WTC11 (cell line): ENCODE data around the gene CCDC28B. TPM values are rescaled to one million over a fixed set of nuclear protein-coding genes. Genes with fewer than 3 reads are reported as not detected.
A peak's percentile ranks its signal among the peaks of the same experiment; 100 is the strongest.

Experiments used
- ATF1 ChIP-seq: sonication (generic); formaldehyde crosslinking; IDR thresholded peaks from 2 replicates; pipeline ENCODE4 v1.8.1; 2023; ENCODE audit warnings: mild to moderate bottlenecking, moderate library complexity, missing genetic modification reagents
- CBFB ChIP-seq: sonication (generic); formaldehyde crosslinking; IDR thresholded peaks from 2 replicates; pipeline ENCODE4 v1.8.1; 2022; ENCODE audit warnings: mild to moderate bottlenecking, low read depth, missing genetic modification reagents
- FOXJ3 ChIP-seq: sonication (generic); formaldehyde crosslinking; IDR thresholded peaks from 2 replicates; pipeline ENCODE4 v1.9.0; 2021; ENCODE audit warnings: missing genetic modification reagents, mild to moderate bottlenecking, borderline replicate concordance
- GRHL2 ChIP-seq: fragments of 250-450 bp; sonication (Bioruptor Pico); IDR thresholded peaks from 2 replicates; pipeline ENCODE4 v1.8.0; 2022; ENCODE audit warnings: mild to moderate bottlenecking, moderate library complexity; ENCODE audit not compliant: insufficient replicate concordance, severe bottlenecking
- KAT7 ChIP-seq: sonication (generic); formaldehyde crosslinking; IDR thresholded peaks from 2 replicates; pipeline ENCODE4 v1.8.1; 2023; ENCODE audit warnings: missing genetic modification reagents, mild to moderate bottlenecking, borderline replicate concordance
- MXD4 ChIP-seq: fragments of 250-450 bp; sonication (Bioruptor Pico); IDR thresholded peaks from 2 replicates; pipeline ENCODE4 v1.8.0; 2021; ENCODE audit warnings: mild to moderate bottlenecking, moderate library complexity, borderline replicate concordance
- NFYB ChIP-seq: sonication (generic); formaldehyde crosslinking; conservative IDR thresholded peaks from 2 replicates; pipeline ENCODE4 v1.8.0; 2022; ENCODE audit warnings: low read depth, missing genetic modification reagents
- NR1H2 ChIP-seq: sonication (generic); formaldehyde crosslinking; IDR thresholded peaks from 2 replicates; pipeline ENCODE4 v1.9.0; 2021; ENCODE audit warnings: mild to moderate bottlenecking, moderate library complexity, missing genetic modification reagents
- NR3C1 ChIP-seq: sonication (generic); formaldehyde crosslinking; conservative IDR thresholded peaks from 2 replicates; pipeline ENCODE4 v1.8.1; 2023; ENCODE audit warnings: low read depth, mild to moderate bottlenecking, missing genetic modification reagents
- RELA ChIP-seq: sonication (generic); formaldehyde crosslinking; IDR thresholded peaks from 2 replicates; pipeline ENCODE4 v1.8.1; 2022; ENCODE audit warnings: missing genetic modification reagents, mild to moderate bottlenecking, borderline replicate concordance
- RORB ChIP-seq: fragments of 250-450 bp; sonication (Bioruptor Pico); IDR thresholded peaks from 2 replicates; pipeline ENCODE4 v1.9.0; 2021; ENCODE audit warnings: mild to moderate bottlenecking
- TP53 ChIP-seq: sonication (generic); formaldehyde crosslinking; IDR thresholded peaks from 2 replicates; pipeline ENCODE4 v1.8.1; 2023; ENCODE audit warnings: mild to moderate bottlenecking, missing genetic modification reagents
- ZNF219 ChIP-seq: sonication (generic); formaldehyde crosslinking; IDR thresholded peaks from 2 replicates; pipeline ENCODE4 v1.8.0; 2023; ENCODE audit warnings: missing genetic modification reagents, mild to moderate bottlenecking, borderline replicate concordance
- ZNF232 ChIP-seq: sonication (generic); formaldehyde crosslinking; IDR thresholded peaks from 2 replicates; pipeline ENCODE4 v1.8.0; 2022; ENCODE audit warnings: mild to moderate bottlenecking, missing genetic modification reagents
- ZNF263 ChIP-seq: sonication (generic); formaldehyde crosslinking; IDR thresholded peaks from 2 replicates; pipeline ENCODE4 v1.8.1; 2022; ENCODE audit warnings: low read depth, mild to moderate bottlenecking, moderate library complexity, missing genetic modification reagents
- ZNF396 ChIP-seq: fragments of 250-450 bp; sonication (Bioruptor Pico); IDR thresholded peaks from 2 replicates; pipeline ENCODE4 v1.8.0; 2021; ENCODE audit warnings: mild to moderate bottlenecking, moderate library complexity, borderline replicate concordance
- total RNA-seq: library from RNA; stranded (reverse); gene quantifications from 3 replicates; pipeline ENCODE4 v1.2.3, GENCODE V29; 2021
- TF ChIP-seq, protein P1 (sequence below): sonication (generic); formaldehyde crosslinking; IDR thresholded peaks from 2 replicates; pipeline ENCODE4 v1.8.1; 2023; ENCODE audit warnings: mild to moderate bottlenecking, missing genetic modification reagents, moderate library complexity
- TF ChIP-seq, protein P2 (sequence below): sonication (generic); formaldehyde crosslinking; conservative IDR thresholded peaks from 2 replicates; pipeline ENCODE4 v1.8.1; 2023; ENCODE audit warnings: mild to moderate bottlenecking, low read depth, missing genetic modification reagents, moderate library complexity
- TF ChIP-seq, protein P3 (sequence below): sonication (generic); formaldehyde crosslinking; IDR thresholded peaks from 2 replicates; pipeline ENCODE4 v1.8.0; 2023; ENCODE audit warnings: missing genetic modification reagents
- TF ChIP-seq, protein P4 (sequence below): sonication (generic); formaldehyde crosslinking; conservative IDR thresholded peaks from 2 replicates; pipeline ENCODE4 v1.8.1; 2022; ENCODE audit warnings: mild to moderate bottlenecking, missing genetic modification reagents
- TF ChIP-seq, protein P5 (sequence below): sonication (generic); formaldehyde crosslinking; IDR thresholded peaks from 2 replicates; pipeline ENCODE4 v1.8.0; 2022; ENCODE audit warnings: mild to moderate bottlenecking, missing genetic modification reagents
- TF ChIP-seq, protein P6 (sequence below): fragments of 250-450 bp; sonication (Bioruptor Pico); IDR thresholded peaks from 2 replicates; pipeline ENCODE4 v2.1.2; 2022; ENCODE audit warnings: mild to moderate bottlenecking, moderate library complexity
- TF ChIP-seq, protein P7 (sequence below): fragments of 250-450 bp; sonication (Bioruptor Pico); IDR thresholded peaks from 2 replicates; pipeline ENCODE4 v1.9.0; 2021; ENCODE audit warnings: mild to moderate bottlenecking
- TF ChIP-seq, protein P8 (sequence below): fragments of 250-450 bp; sonication (Bioruptor Pico); IDR thresholded peaks from 2 replicates; pipeline ENCODE4 v1.8.0; 2021; ENCODE audit warnings: mild to moderate bottlenecking
- TF ChIP-seq, protein P9 (sequence below): sonication (generic); formaldehyde crosslinking; IDR thresholded peaks from 2 replicates; pipeline ENCODE4 v1.8.1; 2023; ENCODE audit warnings: mild to moderate bottlenecking, missing genetic modification reagents, moderate library complexity

Gene CCDC28B
- total RNA-seq, 1 experiment from 2014 or later, result 34.4 TPM

DNA sequence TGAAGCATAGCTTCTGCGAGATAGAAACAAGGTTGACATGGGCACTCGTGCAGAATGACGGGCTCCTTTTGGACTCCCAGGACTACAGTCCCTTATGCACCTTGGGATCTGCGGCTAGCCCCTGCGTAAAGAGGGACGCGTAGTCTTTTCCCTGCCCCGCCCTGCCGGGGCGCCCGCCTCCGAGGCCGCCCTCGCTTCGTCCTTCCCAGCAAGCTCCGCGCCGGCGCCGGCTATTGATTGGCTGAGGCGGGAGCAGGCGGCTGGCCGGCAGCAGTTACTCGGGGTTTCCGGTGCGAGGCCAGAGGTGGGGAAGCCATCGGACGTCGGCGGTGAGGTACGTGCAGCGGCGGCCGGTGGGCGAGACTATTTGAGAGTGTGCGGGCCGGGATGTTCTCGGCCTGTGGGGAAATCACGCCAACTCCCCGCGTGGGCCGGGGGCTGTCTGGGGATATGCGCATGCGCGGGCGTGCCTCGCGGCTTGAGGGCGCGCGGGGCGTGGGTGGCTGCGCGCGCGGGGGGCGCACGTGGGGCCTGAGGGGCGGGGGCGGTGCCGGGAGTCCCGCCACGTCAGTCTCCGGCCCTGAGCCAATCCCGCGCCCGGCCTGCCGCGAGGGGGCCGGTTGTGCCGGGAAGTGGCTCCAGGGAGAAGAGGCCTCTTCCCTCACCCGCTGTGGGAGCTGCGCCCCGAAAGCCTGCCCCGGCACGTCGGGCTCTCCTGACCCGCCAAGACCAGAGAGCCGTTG is 20.8 kb upstream of the CCDC28B start, which contains the start of gene TXLNA (continued):
- TF ChIP-seq, protein P1, sequence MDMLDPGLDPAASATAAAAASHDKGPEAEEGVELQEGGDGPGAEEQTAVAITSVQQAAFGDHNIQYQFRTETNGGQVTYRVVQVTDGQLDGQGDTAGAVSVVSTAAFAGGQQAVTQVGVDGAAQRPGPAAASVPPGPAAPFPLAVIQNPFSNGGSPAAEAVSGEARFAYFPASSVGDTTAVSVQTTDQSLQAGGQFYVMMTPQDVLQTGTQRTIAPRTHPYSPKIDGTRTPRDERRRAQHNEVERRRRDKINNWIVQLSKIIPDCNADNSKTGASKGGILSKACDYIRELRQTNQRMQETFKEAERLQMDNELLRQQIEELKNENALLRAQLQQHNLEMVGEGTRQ (CRISPR knock-in tag), result peak; percentile 74
- peak; percentile 64; the same call in 1 of the 2 replicates for TF ChIP-seq RELA (CRISPR knock-in tag)
- TF ChIP-seq ZNF263 (CRISPR knock-in tag), result peak; percentile 55; the same call in 1 of the 2 replicates
- TF ChIP-seq, protein P2, sequence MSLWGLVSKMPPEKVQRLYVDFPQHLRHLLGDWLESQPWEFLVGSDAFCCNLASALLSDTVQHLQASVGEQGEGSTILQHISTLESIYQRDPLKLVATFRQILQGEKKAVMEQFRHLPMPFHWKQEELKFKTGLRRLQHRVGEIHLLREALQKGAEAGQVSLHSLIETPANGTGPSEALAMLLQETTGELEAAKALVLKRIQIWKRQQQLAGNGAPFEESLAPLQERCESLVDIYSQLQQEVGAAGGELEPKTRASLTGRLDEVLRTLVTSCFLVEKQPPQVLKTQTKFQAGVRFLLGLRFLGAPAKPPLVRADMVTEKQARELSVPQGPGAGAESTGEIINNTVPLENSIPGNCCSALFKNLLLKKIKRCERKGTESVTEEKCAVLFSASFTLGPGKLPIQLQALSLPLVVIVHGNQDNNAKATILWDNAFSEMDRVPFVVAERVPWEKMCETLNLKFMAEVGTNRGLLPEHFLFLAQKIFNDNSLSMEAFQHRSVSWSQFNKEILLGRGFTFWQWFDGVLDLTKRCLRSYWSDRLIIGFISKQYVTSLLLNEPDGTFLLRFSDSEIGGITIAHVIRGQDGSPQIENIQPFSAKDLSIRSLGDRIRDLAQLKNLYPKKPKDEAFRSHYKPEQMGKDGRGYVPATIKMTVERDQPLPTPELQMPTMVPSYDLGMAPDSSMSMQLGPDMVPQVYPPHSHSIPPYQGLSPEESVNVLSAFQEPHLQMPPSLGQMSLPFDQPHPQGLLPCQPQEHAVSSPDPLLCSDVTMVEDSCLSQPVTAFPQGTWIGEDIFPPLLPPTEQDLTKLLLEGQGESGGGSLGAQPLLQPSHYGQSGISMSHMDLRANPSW (CRISPR knock-in tag), result no peak
- peak; percentile 81 for TF ChIP-seq NFYB (CRISPR knock-in tag)
- TF ChIP-seq, protein P3, sequence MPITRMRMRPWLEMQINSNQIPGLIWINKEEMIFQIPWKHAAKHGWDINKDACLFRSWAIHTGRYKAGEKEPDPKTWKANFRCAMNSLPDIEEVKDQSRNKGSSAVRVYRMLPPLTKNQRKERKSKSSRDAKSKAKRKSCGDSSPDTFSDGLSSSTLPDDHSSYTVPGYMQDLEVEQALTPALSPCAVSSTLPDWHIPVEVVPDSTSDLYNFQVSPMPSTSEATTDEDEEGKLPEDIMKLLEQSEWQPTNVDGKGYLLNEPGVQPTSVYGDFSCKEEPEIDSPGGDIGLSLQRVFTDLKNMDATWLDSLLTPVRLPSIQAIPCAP (CRISPR knock-in tag), result no peak
- TF ChIP-seq NR1H2 (CRISPR knock-in tag), result 0 out of 2 replicates have a peak, but pooled peaks have one; percentile 14
- TF ChIP-seq, protein P4, sequence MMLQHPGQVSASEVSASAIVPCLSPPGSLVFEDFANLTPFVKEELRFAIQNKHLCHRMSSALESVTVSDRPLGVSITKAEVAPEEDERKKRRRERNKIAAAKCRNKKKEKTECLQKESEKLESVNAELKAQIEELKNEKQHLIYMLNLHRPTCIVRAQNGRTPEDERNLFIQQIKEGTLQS (CRISPR knock-in tag), result no peak
- TF ChIP-seq TP53 (CRISPR knock-in tag), result no peak
- no peak for TF ChIP-seq ZNF396 (CRISPR knock-in tag)
- TF ChIP-seq RORB (CRISPR knock-in tag), result no peak
- TF ChIP-seq ZNF219 (CRISPR knock-in tag), result peak; percentile 49; the same call in 1 of the 2 replicates
- TF ChIP-seq ATF1, result no peak
- no peak for TF ChIP-seq MXD4 (CRISPR knock-in tag)
- TF ChIP-seq ZNF232, result peak; percentile 94
- 0 out of 2 replicates have a peak, but pooled peaks have one; percentile 89 for TF ChIP-seq KAT7 (CRISPR knock-in tag)
- TF ChIP-seq NR3C1 (CRISPR knock-in tag), result no peak
- TF ChIP-seq, protein P5, sequence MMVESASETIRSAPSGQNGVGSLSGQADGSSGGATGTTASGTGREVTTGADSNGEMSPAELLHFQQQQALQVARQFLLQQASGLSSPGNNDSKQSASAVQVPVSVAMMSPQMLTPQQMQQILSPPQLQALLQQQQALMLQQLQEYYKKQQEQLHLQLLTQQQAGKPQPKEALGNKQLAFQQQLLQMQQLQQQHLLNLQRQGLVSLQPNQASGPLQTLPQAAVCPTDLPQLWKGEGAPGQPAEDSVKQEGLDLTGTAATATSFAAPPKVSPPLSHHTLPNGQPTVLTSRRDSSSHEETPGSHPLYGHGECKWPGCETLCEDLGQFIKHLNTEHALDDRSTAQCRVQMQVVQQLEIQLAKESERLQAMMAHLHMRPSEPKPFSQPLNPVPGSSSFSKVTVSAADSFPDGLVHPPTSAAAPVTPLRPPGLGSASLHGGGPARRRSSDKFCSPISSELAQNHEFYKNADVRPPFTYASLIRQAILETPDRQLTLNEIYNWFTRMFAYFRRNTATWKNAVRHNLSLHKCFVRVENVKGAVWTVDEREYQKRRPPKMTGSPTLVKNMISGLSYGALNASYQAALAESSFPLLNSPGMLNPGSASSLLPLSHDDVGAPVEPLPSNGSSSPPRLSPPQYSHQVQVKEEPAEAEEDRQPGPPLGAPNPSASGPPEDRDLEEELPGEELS (CRISPR knock-in tag), result peak; percentile 92; the same call in 1 of the 2 replicates
- no peak for TF ChIP-seq CBFB (CRISPR knock-in tag)
- TF ChIP-seq, protein P6, sequence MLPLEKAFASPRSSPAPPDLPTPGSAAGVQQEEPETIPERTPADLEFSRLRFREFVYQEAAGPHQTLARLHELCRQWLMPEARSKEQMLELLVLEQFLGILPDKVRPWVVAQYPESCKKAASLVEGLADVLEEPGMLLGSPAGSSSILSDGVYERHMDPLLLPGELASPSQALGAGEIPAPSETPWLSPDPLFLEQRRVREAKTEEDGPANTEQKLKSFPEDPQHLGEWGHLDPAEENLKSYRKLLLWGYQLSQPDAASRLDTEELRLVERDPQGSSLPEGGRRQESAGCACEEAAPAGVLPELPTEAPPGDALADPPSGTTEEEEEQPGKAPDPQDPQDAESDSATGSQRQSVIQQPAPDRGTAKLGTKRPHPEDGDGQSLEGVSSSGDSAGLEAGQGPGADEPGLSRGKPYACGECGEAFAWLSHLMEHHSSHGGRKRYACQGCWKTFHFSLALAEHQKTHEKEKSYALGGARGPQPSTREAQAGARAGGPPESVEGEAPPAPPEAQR (CRISPR knock-in tag), result no peak
- TF ChIP-seq, protein P7, sequence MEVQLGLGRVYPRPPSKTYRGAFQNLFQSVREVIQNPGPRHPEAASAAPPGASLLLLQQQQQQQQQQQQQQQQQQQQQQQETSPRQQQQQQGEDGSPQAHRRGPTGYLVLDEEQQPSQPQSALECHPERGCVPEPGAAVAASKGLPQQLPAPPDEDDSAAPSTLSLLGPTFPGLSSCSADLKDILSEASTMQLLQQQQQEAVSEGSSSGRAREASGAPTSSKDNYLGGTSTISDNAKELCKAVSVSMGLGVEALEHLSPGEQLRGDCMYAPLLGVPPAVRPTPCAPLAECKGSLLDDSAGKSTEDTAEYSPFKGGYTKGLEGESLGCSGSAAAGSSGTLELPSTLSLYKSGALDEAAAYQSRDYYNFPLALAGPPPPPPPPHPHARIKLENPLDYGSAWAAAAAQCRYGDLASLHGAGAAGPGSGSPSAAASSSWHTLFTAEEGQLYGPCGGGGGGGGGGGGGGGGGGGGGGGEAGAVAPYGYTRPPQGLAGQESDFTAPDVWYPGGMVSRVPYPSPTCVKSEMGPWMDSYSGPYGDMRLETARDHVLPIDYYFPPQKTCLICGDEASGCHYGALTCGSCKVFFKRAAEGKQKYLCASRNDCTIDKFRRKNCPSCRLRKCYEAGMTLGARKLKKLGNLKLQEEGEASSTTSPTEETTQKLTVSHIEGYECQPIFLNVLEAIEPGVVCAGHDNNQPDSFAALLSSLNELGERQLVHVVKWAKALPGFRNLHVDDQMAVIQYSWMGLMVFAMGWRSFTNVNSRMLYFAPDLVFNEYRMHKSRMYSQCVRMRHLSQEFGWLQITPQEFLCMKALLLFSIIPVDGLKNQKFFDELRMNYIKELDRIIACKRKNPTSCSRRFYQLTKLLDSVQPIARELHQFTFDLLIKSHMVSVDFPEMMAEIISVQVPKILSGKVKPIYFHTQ (CRISPR knock-in tag), result peak; percentile 59; the same call in 1 of the 2 replicates
- TF ChIP-seq, protein P8, sequence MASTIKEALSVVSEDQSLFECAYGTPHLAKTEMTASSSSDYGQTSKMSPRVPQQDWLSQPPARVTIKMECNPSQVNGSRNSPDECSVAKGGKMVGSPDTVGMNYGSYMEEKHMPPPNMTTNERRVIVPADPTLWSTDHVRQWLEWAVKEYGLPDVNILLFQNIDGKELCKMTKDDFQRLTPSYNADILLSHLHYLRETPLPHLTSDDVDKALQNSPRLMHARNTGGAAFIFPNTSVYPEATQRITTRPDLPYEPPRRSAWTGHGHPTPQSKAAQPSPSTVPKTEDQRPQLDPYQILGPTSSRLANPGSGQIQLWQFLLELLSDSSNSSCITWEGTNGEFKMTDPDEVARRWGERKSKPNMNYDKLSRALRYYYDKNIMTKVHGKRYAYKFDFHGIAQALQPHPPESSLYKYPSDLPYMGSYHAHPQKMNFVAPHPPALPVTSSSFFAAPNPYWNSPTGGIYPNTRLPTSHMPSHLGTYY, result no peak
- no peak for TF ChIP-seq GRHL2
- TF ChIP-seq, protein P9, sequence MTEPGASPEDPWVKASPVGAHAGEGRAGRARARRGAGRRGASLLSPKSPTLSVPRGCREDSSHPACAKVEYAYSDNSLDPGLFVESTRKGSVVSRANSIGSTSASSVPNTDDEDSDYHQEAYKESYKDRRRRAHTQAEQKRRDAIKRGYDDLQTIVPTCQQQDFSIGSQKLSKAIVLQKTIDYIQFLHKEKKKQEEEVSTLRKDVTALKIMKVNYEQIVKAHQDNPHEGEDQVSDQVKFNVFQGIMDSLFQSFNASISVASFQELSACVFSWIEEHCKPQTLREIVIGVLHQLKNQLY (CRISPR knock-in tag), result peak; percentile 52; the same call in 1 of the 2 replicates
- no peak for TF ChIP-seq FOXJ3 (CRISPR knock-in tag)
